H1 (cell line): ENCODE data around the gene KCTD15. TPM values are rescaled to one million over a fixed set of nuclear protein-coding genes. Genes with fewer than 3 reads are reported as not detected.

ENCODE experiments used
- CTCF ChIA-PET: fragments of 300-600 bp; sonication (Branson Sonifier 250); formaldehyde crosslinking; loops from one replicate; lab custom pipeline; 2021; ENCODE audit not compliant: partially characterized antibody; lab: Charles Lee
- POLR2A ChIA-PET: fragments of 300-600 bp; sonication (Branson Sonifier 250); formaldehyde crosslinking; loops from one replicate; lab custom pipeline; 2021; ENCODE audit warnings: inconsistent platforms; ENCODE audit not compliant: partially characterized antibody; lab: Charles Lee
- DNase-seq, 2 experiments: peaks; one replicate each; pipeline versions ENCODE4 v3.0.0 to v3.0.0-alpha.2; 2010 to 2022; ENCODE audit warnings: low spot score in 2 of 2, low read depth in 1 of 2, mixed read lengths in 1 of 2
- FAIRE-seq: peaks from 2 replicates; lab custom pipeline; 2011; peaks lifted over from hg19 to GRCh38; lab: Jason Lieb, UNC
- H2AFZ ChIP-seq: 2 replicates; pipeline ENCODE4 v1.8.1; 2012; ENCODE audit warnings: low read length, inconsistent platforms
- H2AK5ac ChIP-seq: 2 replicates; pipeline ENCODE4 v1.6.1; 2013; ENCODE audit warnings: low read depth, low read length
- H2BK120ac ChIP-seq: replicated peaks from 2 replicates; pipeline ENCODE3; 2013; ENCODE audit warnings: low read depth, low read length, inconsistent platforms
- H2BK12ac ChIP-seq: 2 replicates; pipeline ENCODE4 v1.6.1; 2013; ENCODE audit warnings: low read depth, low read length
- H2BK15ac ChIP-seq: 2 replicates; pipeline ENCODE4 v1.6.1; 2013; ENCODE audit warnings: low read length
- H2BK20ac ChIP-seq: 2 replicates; pipeline ENCODE4 v1.6.1; 2013; ENCODE audit warnings: low read length
- H2BK5ac ChIP-seq: 2 replicates; pipeline ENCODE4 v1.6.1; 2013; ENCODE audit warnings: low read depth, low read length
- H3K14ac ChIP-seq: 2 replicates; pipeline ENCODE4 v1.6.1; 2013; ENCODE audit warnings: inconsistent platforms; ENCODE audit not compliant: insufficient read length
- H3K18ac ChIP-seq: 2 replicates; pipeline ENCODE4 v1.6.1; 2013; ENCODE audit warnings: low read length; ENCODE audit errors: extremely low read depth
- H3K23ac ChIP-seq: 2 replicates; pipeline ENCODE4 v1.6.1; 2013; ENCODE audit warnings: inconsistent platforms; ENCODE audit not compliant: insufficient read length
- H3K23me2 ChIP-seq: 2 replicates; pipeline ENCODE4 v1.6.1; 2013; ENCODE audit warnings: low read depth, low read length
- H3K27ac ChIP-seq: 2 replicates; pipeline ENCODE4 v1.6.1; 2011; ENCODE audit warnings: low read depth, low read length, inconsistent platforms
- H3K27me3 ChIP-seq, 4 experiments: replicated peaks in 1 of 4; 1 replicate in 1 of 4; 2 replicates in 3 of 4; pipeline versions ENCODE4 v1.6.1 to v1.8.1; 2011 to 2013; ENCODE audit warnings: low read length in 3 of 4, mild to moderate bottlenecking in 3 of 4, inconsistent platforms in 2 of 4, mixed read lengths in 2 of 4, moderate library complexity in 1 of 4; ENCODE audit not compliant: control insufficient read depth in 3 of 4, insufficient read depth in 3 of 4; ENCODE audit errors: extremely low read depth in 1 of 4
- H3K36me3 ChIP-seq, 4 experiments: 2 replicates each; pipeline versions ENCODE4 v1.6.1 to v1.8.1; 2011 to 2013; ENCODE audit warnings: mild to moderate bottlenecking in 4 of 4, low read length in 3 of 4, moderate library complexity in 2 of 4, control low read depth in 1 of 4, inconsistent platforms in 1 of 4; ENCODE audit not compliant: insufficient read depth in 4 of 4, control insufficient read depth in 2 of 4
- H3K4ac ChIP-seq: replicated peaks from 2 replicates; pipeline ENCODE3; 2013; ENCODE audit warnings: low read length, low read depth, mixed read lengths, inconsistent platforms; ENCODE audit not compliant: insufficient read length
- H3K4me1 ChIP-seq, 4 experiments: replicated peaks in 1 of 4; 1 replicate in 1 of 4; 2 replicates in 3 of 4; pipeline versions ENCODE4 v1.6.1 to v1.8.1; 2011 to 2013; ENCODE audit warnings: low read length in 3 of 4, inconsistent platforms in 2 of 4, mixed read lengths in 1 of 4; ENCODE audit not compliant: insufficient read depth in 4 of 4, control insufficient read depth in 3 of 4
- H3K4me2 ChIP-seq, 2 experiments: 2 replicates each; pipeline versions ENCODE4 v1.6.1 to v1.8.1; 2011 to 2013; ENCODE audit warnings: low read depth in 2 of 2, low read length in 2 of 2, control low read depth in 1 of 2, inconsistent platforms in 1 of 2, mild to moderate bottlenecking in 1 of 2; ENCODE audit not compliant: insufficient read depth in 1 of 2
- H3K4me3 ChIP-seq, 4 experiments: fragments of 200-600, 300-600 bp in 1 of 4; sonication (generic), shearing (Covaris generic), sonication (Bioruptor Twin) in 1 of 4; 2 replicates each; pipeline versions ENCODE4 v1.5.1 to v1.8.1; 2011 to 2016; ENCODE audit warnings: low read length in 4 of 4, low read depth in 3 of 4, control low read depth in 2 of 4, inconsistent platforms in 2 of 4, mild to moderate bottlenecking in 2 of 4, mixed read lengths in 1 of 4, moderate library complexity in 1 of 4; ENCODE audit not compliant: insufficient read depth in 2 of 4; ENCODE audit errors: extremely low read depth in 1 of 4
- H3K56ac ChIP-seq: replicated peaks from 2 replicates; pipeline ENCODE3; 2013; ENCODE audit warnings: low read depth, mild to moderate bottlenecking, mixed read lengths, low read length, inconsistent platforms; ENCODE audit not compliant: insufficient read length
- H3K79me1 ChIP-seq: 2 replicates; pipeline ENCODE4 v1.6.1; 2013; ENCODE audit warnings: low read depth, low read length, control low read depth
- H3K79me2 ChIP-seq, 2 experiments: 2 replicates each; pipeline versions ENCODE4 v1.6.1 to v1.8.1; 2012 to 2013; ENCODE audit warnings: low read length in 2 of 2, mild to moderate bottlenecking in 2 of 2, inconsistent platforms in 1 of 2; ENCODE audit not compliant: insufficient read depth in 2 of 2, control insufficient read depth in 1 of 2
- H3K9ac ChIP-seq, 4 experiments: replicated peaks in 1 of 4; 1 replicate in 1 of 4; 2 replicates in 3 of 4; pipeline versions ENCODE4 v1.6.1 to v1.8.1; 2011 to 2013; ENCODE audit warnings: low read depth in 3 of 4, low read length in 3 of 4, control low read depth in 2 of 4, mild to moderate bottlenecking in 2 of 4, moderate library complexity in 2 of 4, inconsistent platforms in 1 of 4; ENCODE audit errors: extremely low read depth in 1 of 4
- H3K9me3 ChIP-seq, 2 experiments: 2 replicates each; pipeline versions ENCODE4 v1.6.1 to v1.8.1; 2012 to 2013; ENCODE audit warnings: mild to moderate bottlenecking in 2 of 2, moderate library complexity in 2 of 2, control low read depth in 1 of 2, inconsistent platforms in 1 of 2, low read depth in 1 of 2, low read length in 1 of 2, mixed read lengths in 1 of 2; ENCODE audit not compliant: insufficient read depth in 2 of 2
- H4K20me1 ChIP-seq, 2 experiments: replicated peaks in 1 of 2; 2 replicates each; pipeline versions ENCODE3 to v1.8.1; 2011 to 2013; ENCODE audit warnings: inconsistent platforms in 2 of 2, low read length in 2 of 2, mild to moderate bottlenecking in 1 of 2; ENCODE audit not compliant: insufficient read depth in 2 of 2, control insufficient read depth in 1 of 2
- H4K5ac ChIP-seq: 2 replicates; pipeline ENCODE4 v1.6.1; 2013; ENCODE audit warnings: low read length, low read depth, mixed read lengths, inconsistent platforms; ENCODE audit not compliant: insufficient read length
- H4K8ac ChIP-seq: 2 replicates; pipeline ENCODE4 v1.8.0; 2013; ENCODE audit warnings: mild to moderate bottlenecking, moderate library complexity, low read length, inconsistent platforms; ENCODE audit not compliant: insufficient read depth; ENCODE audit errors: extremely low read depth
- H4K91ac ChIP-seq: replicated peaks from 2 replicates; pipeline ENCODE3; 2013; ENCODE audit warnings: low read length, mixed read lengths, inconsistent platforms; ENCODE audit not compliant: insufficient read length
- HDAC2 ChIP-seq, 2 experiments: fragments of 300-600 bp in 1 of 2; sonication (generic) in 1 of 2; IDR thresholded peaks; 2 replicates each; pipeline ENCODE4 v1.6.1; 2011 to 2012; ENCODE audit warnings: low read depth in 2 of 2, low read length in 2 of 2, mild to moderate bottlenecking in 2 of 2, moderate library complexity in 2 of 2, borderline replicate concordance in 1 of 2, inconsistent platforms in 1 of 2
- MAFK ChIP-seq: IDR thresholded peaks from 2 replicates; pipeline ENCODE4 v1.6.1; 2012; ENCODE audit warnings: low read depth, mild to moderate bottlenecking, improper control_type of control experiment, low read length
- NANOG ChIP-seq: IDR thresholded peaks from 2 replicates; pipeline ENCODE4 v1.6.1; 2011; ENCODE audit warnings: low read length, low read depth, mild to moderate bottlenecking, inconsistent platforms; ENCODE audit not compliant: insufficient read depth, poor library complexity, severe bottlenecking
- RAD21 ChIP-seq, 2 experiments: IDR thresholded peaks in 1 of 2; conservative IDR thresholded peaks in 1 of 2; 2 replicates each; pipeline ENCODE4 v1.6.1; 2011; ENCODE audit warnings: low read depth in 2 of 2, low read length in 2 of 2, improper control_type of control experiment in 1 of 2, inconsistent platforms in 1 of 2, mild to moderate bottlenecking in 1 of 2, moderate library complexity in 1 of 2
- SAP30 ChIP-seq: fragments of 300-600 bp; sonication (generic); IDR thresholded peaks from 2 replicates; pipeline ENCODE4 v1.7.1; 2012; ENCODE audit warnings: low read length, moderate library complexity, mild to moderate bottlenecking, inconsistent platforms; ENCODE audit not compliant: insufficient read depth, insufficient replicate concordance
- SUZ12 ChIP-seq: fragments of 200-600 bp; sonication (generic); IDR thresholded peaks from 2 replicates; pipeline ENCODE4 v1.6.1; 2012; ENCODE audit warnings: mild to moderate bottlenecking, inconsistent platforms, low read length, moderate library complexity, mixed read lengths
- YY1 ChIP-seq: IDR thresholded peaks from 2 replicates; pipeline ENCODE4 v1.6.1; 2011; ENCODE audit warnings: low read depth, mild to moderate bottlenecking, low read length
- WGBS, 2 experiments: shearing (Covaris generic) in 1 of 2; methylation state at CpG; one replicate each; pipeline versions ENCODE4 v1.1.6 to v1.1.7; 2013 to 2015; ENCODE audit warnings: low lambda C conversion rate in 2 of 2, mixed read lengths in 2 of 2, inconsistent platforms in 1 of 2, low coverage in 1 of 2, missing lambda C conversion rate in 1 of 2; ENCODE audit not compliant: insufficient replicate concordance in 2 of 2, insufficient coverage in 1 of 2, insufficient read length in 1 of 2; ENCODE audit errors: extremely low coverage in 1 of 2, missing lambda C conversion rate in 1 of 2; 5-methylcytosine and 5-hydroxymethylcytosine counted together
- polyA plus RNA-seq, 7 experiments: library from polyadenylated mRNA; depleted of rRNA in 3 of 7; stranded (reverse) in 5 of 7; unstranded in 2 of 7; fragments of >200 nt in 5 of 7; fragments of 200-250 nt in 2 of 7; gene quantifications; 1 replicate in 5 of 7; 2 replicates in 1 of 7; 4 replicates in 1 of 7; pipeline versions ENCODE4 v1.2.1 to v1.2.3, GENCODE V29; 2011 to 2013; ENCODE audit warnings: missing spikeins in 2 of 7, mixed read lengths in 2 of 7
- total RNA-seq: library from RNA; stranded (reverse); fragmentation: NEBNext Ultra II Directional; extraction: Animal tissue kit (Norgen Biotek cat#: 25700); gene quantifications from 2 replicates; pipeline ENCODE4 v1.2.1, GENCODE V29; 2021

KCTD15 gene
- total and polyA plus RNA-seq, 2 of the 8 experiments (the other 6 are each of a cell fraction or from before 2014, with no cell fraction given), result 25.1 to 27.0 TPM

DNA sequence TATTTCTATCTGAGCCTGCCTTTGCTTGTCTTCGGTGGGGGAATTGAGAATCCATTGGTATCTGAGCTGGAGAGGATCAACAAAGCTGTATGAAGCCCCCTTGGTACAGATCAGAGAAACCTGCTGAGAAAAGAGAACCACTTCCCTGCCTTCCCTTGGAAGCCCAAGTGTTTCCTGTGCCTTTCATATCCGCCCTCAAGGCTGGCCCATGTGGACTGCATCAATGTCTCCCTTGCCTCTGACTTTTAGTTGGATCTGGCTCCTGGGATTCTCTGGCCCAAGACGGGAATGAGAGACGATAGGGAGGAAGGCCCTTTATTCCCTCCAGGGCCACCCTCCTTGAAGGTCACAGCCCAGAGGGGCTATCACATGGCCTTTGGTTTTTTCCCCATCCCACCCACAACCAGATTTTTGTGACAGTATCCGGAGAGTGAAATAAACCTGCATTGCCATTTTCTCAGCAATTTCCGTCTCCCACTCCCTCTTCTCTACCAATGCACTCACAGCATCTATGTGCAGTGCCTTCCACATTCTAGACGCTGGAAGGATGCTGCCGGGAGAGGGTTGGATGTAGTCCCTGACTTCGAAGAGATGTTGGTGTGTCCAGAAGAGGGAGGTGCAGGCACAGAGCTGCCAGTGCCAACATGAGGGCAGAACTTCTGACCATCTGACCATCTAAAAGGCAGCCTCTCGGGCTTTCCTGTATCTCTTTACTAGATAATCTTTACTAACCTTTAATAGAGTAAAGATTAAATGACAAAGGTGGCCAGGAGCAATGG, 63.8 kb downstream of the KCTD15 start:
- Histone ChIP-seq H2BK120ac (no peak overlapping the region), H3K4me1 (no peaks in the 10 kb centered on the region), H3K9me3 (no peaks in the 10 kb centered on the region), H2BK15ac (no peak overlapping the region), H2AK5ac (no peak overlapping the region), H3K36me3 (no peaks in the 10 kb centered on the region), H3K18ac (no peak overlapping the region), H3K14ac (no peak overlapping the region), H3K27ac (no peak overlapping the region), H3K4me3 (no peak overlapping the region), H3K56ac (no peak overlapping the region), H2AFZ (no peak overlapping the region), H3K23ac (no peak overlapping the region), H4K5ac (no peak overlapping the region), H3K9ac (no peak overlapping the region), H3K27me3 (no peaks in the 10 kb centered on the region), H3K23me2 (no peaks in the 10 kb centered on the region), H3K4me2 (no peak overlapping the region), H2BK12ac (no peak overlapping the region), H3K4ac (no peak overlapping the region), H3K79me1 (no peaks in the 10 kb centered on the region), H2BK5ac (no peak overlapping the region), H2BK20ac (no peak overlapping the region), H4K20me1 (no peaks in the 10 kb centered on the region), H4K91ac (no peak overlapping the region)
- POLR2A ChIA-PET, result no interaction called here
- DNase-seq, result no peak
- FAIRE-seq, result no peak
- CTCF ChIA-PET, result interaction anchor here (0.6 to 1.2 kb wide), 3 partner anchors 42 to 229 kb away, joined by 3 read pairs; no protein-coding TSS in a partner anchor
- 85% methylated on average over 10 of the region's 10 CpGs; no CpG with 5 or more reads in 1 of the 2 experiments for WGBS, 2 experiments
- TF ChIP-seq MAFK (no peak), YY1 (no peak), SAP30 (no peak), HDAC2 (IDR thresholded peaks at IDR 0.05; ENCODE audit: borderline replicate concordance in 1 of 2, low read depth in 2 of 2, low read length in 2 of 2) (no peak), SUZ12 (no peak), NANOG (no peak), RAD21 (IDR thresholded peaks at IDR 0.05 in 1 of 2, conservative IDR thresholded peaks at IDR 0.05 in 1 of 2; ENCODE audit: low read depth in 2 of 2, low read length in 2 of 2) (peak in 1 of 2 experiments; percentile 23; a peak in 1 of 4 replicates)
- TF ChIP-seq, all 59 proteins: peak for 1
- Histone ChIP-seq H4K8ac (no peak overlapping the region), H3K79me2 (no peaks in the 10 kb centered on the region)
